ENCODE measurements around the gene DCAF10. TPM values are rescaled to one million over a fixed set of nuclear protein-coding genes. Genes with fewer than 3 reads are reported as not detected.

The DCAF10 gene
- total and polyA plus RNA-seq, 10 of the 15 experiments (the other 5 are each of a cell fraction or from before 2014, with no cell fraction given): 3.9 to 21.7 (median 9.8) TPM

DNA sequence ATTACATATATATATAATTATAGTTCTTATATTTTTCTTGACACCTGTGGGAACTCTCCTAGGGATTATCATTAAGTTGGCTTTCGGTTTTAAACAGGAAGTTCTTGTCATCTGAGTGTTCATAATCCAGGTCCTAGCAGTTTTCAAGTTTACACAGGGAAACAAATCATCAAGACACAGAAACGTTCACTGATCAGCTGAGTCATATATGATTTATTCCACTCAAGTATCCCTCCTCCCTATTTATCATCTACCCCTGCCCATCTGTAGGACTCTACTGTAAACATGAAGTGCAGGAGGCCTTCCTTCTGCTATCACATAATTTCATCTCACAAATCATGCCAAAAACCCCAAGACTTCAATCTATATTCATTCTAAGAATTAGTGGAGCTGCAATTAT, 97.1 kb downstream of the DCAF10 start:
- DNase-seq (ENCODE audit: low read depth, low spot score) (no peak), FAIRE-seq (no peak), ATAC-seq (no peak)
- peaks cover 16% of the 10 kb centered on the region for H3K79me2 ChIP-seq (ENCODE audit: control insufficient read depth, insufficient read depth, low read length)
- H4K20me1 ChIP-seq (ENCODE audit: control insufficient read depth, insufficient read depth): no peaks in the 10 kb centered on the region
- no peak overlapping the region for H3K4me2 ChIP-seq (ENCODE audit: control insufficient read depth, insufficient read depth)
- no peak overlapping the region for H3K4me3 ChIP-seq
- intact Hi-C loops (cut with micrococcal nuclease; ENCODE audit: unreplicated experiment): no loop called here
- CTCF ChIA-PET: interaction anchor here (0.8 kb wide), 1 partner anchor 100 kb away, joined by 3 read pairs; no protein-coding TSS in a partner anchor
- peaks cover 0 to 3% of the 10 kb centered on the region in 2 experiments; a peak in 3 of 4 replicates for H3K36me3 ChIP-seq (ENCODE audit: control insufficient read depth in 2 of 2, insufficient read depth in 2 of 2, low read length in 1 of 2)
- SMC1A ChIA-PET (ENCODE audit: uncharacterized antibody, unreplicated experiment): interaction anchor here (1.4 kb wide), 1 partner anchor 148 kb away, joined by 3 read pairs; no protein-coding TSS in a partner anchor
- POLR2A ChIA-PET: no interaction called here
- 5% methylated on average over 2 of the region's 2 CpGs for WGBS (ENCODE audit: insufficient coverage, insufficient replicate concordance, low lambda C conversion rate, missing lambda C conversion rate)
- no TSS peak for BruUV-seq (replicated peaks)
- peaks cover 8% of the 10 kb centered on the region; the same call in 1 of the 2 replicates for H3K4me1 ChIP-seq (ENCODE audit: control insufficient read depth, insufficient read depth, low read length)
- no peaks in the 10 kb centered on the region for H3K27me3 ChIP-seq (replicated peaks in 1 of 2; ENCODE audit: control insufficient read depth in 2 of 2, insufficient read depth in 2 of 2, low read length in 1 of 2)
- H3K9ac ChIP-seq (ENCODE audit: control insufficient read depth, insufficient read depth, low read length): no peak overlapping the region
- in situ Hi-C loops (cut with MboI): no loop called here
- no peak overlapping the region for H3K27ac ChIP-seq (ENCODE audit: control insufficient read depth, insufficient read depth)
- RAD21 ChIA-PET (ENCODE audit: unreplicated experiment): interaction anchor here (1.0 kb wide), 1 partner anchor 148 kb away, joined by 3 read pairs; no protein-coding TSS in a partner anchor
- H3K9me3 ChIP-seq (replicated peaks; ENCODE audit: control insufficient read depth, insufficient read depth, low read length): no peaks in the 10 kb centered on the region
- no peak overlapping the region for H2AFZ ChIP-seq (ENCODE audit: control insufficient read depth, low read depth, low read length)
- TF ChIP-seq NFXL1 (IDR thresholded peaks at IDR 0.05; ENCODE audit: borderline replicate concordance) (no peak), YY1 (IDR thresholded peaks at IDR 0.05; ENCODE audit: low read depth, low read length) (no peak), ZBED1 (IDR thresholded peaks at IDR 0.05; ENCODE audit: borderline replicate concordance) (no peak)
- TF ChIP-seq, protein P1, sequence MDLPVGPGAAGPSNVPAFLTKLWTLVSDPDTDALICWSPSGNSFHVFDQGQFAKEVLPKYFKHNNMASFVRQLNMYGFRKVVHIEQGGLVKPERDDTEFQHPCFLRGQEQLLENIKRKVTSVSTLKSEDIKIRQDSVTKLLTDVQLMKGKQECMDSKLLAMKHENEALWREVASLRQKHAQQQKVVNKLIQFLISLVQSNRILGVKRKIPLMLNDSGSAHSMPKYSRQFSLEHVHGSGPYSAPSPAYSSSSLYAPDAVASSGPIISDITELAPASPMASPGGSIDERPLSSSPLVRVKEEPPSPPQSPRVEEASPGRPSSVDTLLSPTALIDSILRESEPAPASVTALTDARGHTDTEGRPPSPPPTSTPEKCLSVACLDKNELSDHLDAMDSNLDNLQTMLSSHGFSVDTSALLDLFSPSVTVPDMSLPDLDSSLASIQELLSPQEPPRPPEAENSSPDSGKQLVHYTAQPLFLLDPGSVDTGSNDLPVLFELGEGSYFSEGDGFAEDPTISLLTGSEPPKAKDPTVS (IDR thresholded peaks at IDR 0.05; ENCODE audit: low read depth, low read length): no peak

DNA sequence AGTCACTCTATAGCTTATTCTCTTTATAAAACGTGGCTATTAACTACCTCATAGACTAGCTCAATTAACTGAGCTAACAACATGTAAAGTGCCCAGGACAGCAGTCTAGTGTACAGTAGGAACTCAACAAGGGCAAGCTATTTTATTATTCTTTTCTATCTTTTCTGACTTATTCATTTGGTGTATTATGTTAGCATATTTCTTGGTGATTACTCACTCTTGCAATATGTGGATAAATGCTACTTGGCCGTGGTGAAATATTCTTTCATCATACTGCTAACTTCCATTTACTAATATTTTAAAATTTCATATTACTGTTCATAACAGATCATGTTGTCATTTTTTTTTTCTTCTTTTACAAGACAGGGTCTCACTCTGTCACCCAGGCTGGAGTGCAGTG, 98.4 kb downstream of the DCAF10 start:
- RAD21 ChIA-PET (ENCODE audit: unreplicated experiment): no interaction called here
- peaks cover 25% of the 10 kb centered on the region for H3K79me2 ChIP-seq (ENCODE audit: control insufficient read depth, insufficient read depth, low read length)
- no peaks in the 10 kb centered on the region for H3K9me3 ChIP-seq (replicated peaks; ENCODE audit: control insufficient read depth, insufficient read depth, low read length)
- POLR2A ChIA-PET: interaction anchor here (0.6 to 0.8 kb wide), 2 partner anchors 88 to 217 kb away, joined by 3 read pairs; no protein-coding TSS in a partner anchor
- SMC1A ChIA-PET (ENCODE audit: uncharacterized antibody, unreplicated experiment): interaction anchor here (0.5 to 1.4 kb wide), 4 partner anchors 13 to 151 kb away, joined by 3 to 6 read pairs (median 4); no protein-coding TSS in a partner anchor
- no peak for DNase-seq (ENCODE audit: low read depth, low spot score)
- intact Hi-C loops (cut with micrococcal nuclease; ENCODE audit: unreplicated experiment) (no loop called here), in situ Hi-C loops (cut with MboI) (no loop called here)
- peaks cover 0 to 2% of the 10 kb centered on the region in 2 experiments; a peak in 3 of 4 replicates for H3K36me3 ChIP-seq (ENCODE audit: control insufficient read depth in 2 of 2, insufficient read depth in 2 of 2, low read length in 1 of 2)
- no peak for FAIRE-seq
- no peak overlapping the region for H2AFZ ChIP-seq (ENCODE audit: control insufficient read depth, low read depth, low read length)
- no peaks in the 10 kb centered on the region for H3K27me3 ChIP-seq (replicated peaks in 1 of 2; ENCODE audit: control insufficient read depth in 2 of 2, insufficient read depth in 2 of 2, low read length in 1 of 2)
- peaks cover 10% of the 10 kb centered on the region for H3K4me1 ChIP-seq (ENCODE audit: control insufficient read depth, insufficient read depth, low read length)
- CTCF ChIA-PET: interaction anchor here (0.9 to 1.4 kb wide), 2 partner anchors 15 to 533 kb away, joined by 3 to 5 read pairs; no protein-coding TSS in a partner anchor
- H3K4me3 ChIP-seq: no peak overlapping the region
- no peaks in the 10 kb centered on the region for H4K20me1 ChIP-seq (ENCODE audit: control insufficient read depth, insufficient read depth)
- H3K9ac ChIP-seq (ENCODE audit: control insufficient read depth, insufficient read depth, low read length): no peak overlapping the region
- no peak overlapping the region for H3K27ac ChIP-seq (ENCODE audit: control insufficient read depth, insufficient read depth)
- H3K4me2 ChIP-seq (ENCODE audit: control insufficient read depth, insufficient read depth): no peak overlapping the region
- BruUV-seq (replicated peaks): no TSS peak
- no peak for ATAC-seq
- 98% methylated on average over 2 of the region's 2 CpGs for WGBS (ENCODE audit: insufficient coverage, insufficient replicate concordance, low lambda C conversion rate, missing lambda C conversion rate)
- TF ChIP-seq EED (IDR thresholded peaks at IDR 0.05; ENCODE audit: low read depth) (no peak), ZNF384 (IDR thresholded peaks at IDR 0.05; ENCODE audit: borderline replicate concordance, low read depth, low read length) (no peak), ASH2L (IDR thresholded peaks at IDR 0.05; ENCODE audit: borderline replicate concordance, low read depth) (no peak), NFYA (IDR thresholded peaks at IDR 0.05; ENCODE audit: borderline replicate concordance, low read depth, low read length) (no peak), CREM (IDR thresholded peaks at IDR 0.05; ENCODE audit: low read depth) (no peak), RCOR1 (conservative IDR thresholded peaks at IDR 0.05; ENCODE audit: low read depth, low read length) (no peak), POLR2AphosphoS5 (IDR thresholded peaks at IDR 0.05; ENCODE audit: low read length) (no peak), GATAD2B (conservative IDR thresholded peaks at IDR 0.05; ENCODE audit: low read depth) (no peak)
- TF ChIP-seq, protein P2, sequence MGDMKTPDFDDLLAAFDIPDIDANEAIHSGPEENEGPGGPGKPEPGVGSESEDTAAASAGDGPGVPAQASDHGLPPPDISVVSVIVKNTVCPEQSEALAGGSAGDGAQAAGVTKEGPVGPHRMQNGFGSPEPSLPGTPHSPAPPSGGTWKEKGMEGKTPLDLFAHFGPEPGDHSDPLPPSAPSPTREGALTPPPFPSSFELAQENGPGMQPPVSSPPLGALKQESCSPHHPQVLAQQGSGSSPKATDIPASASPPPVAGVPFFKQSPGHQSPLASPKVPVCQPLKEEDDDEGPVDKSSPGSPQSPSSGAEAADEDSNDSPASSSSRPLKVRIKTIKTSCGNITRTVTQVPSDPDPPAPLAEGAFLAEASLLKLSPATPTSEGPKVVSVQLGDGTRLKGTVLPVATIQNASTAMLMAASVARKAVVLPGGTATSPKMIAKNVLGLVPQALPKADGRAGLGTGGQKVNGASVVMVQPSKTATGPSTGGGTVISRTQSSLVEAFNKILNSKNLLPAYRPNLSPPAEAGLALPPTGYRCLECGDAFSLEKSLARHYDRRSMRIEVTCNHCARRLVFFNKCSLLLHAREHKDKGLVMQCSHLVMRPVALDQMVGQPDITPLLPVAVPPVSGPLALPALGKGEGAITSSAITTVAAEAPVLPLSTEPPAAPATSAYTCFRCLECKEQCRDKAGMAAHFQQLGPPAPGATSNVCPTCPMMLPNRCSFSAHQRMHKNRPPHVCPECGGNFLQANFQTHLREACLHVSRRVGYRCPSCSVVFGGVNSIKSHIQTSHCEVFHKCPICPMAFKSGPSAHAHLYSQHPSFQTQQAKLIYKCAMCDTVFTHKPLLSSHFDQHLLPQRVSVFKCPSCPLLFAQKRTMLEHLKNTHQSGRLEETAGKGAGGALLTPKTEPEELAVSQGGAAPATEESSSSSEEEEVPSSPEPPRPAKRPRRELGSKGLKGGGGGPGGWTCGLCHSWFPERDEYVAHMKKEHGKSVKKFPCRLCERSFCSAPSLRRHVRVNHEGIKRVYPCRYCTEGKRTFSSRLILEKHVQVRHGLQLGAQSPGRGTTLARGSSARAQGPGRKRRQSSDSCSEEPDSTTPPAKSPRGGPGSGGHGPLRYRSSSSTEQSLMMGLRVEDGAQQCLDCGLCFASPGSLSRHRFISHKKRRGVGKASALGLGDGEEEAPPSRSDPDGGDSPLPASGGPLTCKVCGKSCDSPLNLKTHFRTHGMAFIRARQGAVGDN (IDR thresholded peaks at IDR 0.05): no peak

Data from GM12878 (cell line).